Measurements from ENCODE around the gene BTN3A1.

BTN3A1 gene

DNA sequence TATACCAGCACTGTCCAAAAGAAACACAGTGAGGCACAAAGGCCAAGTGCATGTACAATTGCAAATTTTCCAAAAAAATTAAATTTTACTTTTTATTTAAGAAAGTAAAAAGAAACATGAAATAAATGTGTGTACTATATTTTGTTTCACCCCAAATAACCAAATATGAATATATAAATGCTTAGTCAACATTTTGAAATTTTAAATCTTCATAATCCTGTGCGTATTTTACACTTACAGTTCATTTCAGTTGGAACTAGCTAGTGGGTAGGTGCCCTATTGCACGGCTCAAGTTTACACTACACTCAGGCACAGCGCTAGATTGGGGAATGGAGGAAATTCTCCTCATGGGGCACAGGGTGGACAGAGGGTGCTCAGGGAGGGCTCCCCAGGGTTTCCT lies 20.3 kb downstream of the BTN3A1 start:
- H3K9ac ChIP-seq (ENCODE audit: low read length): no peak overlapping the region
- no peaks in the 10 kb centered on the region for H3K79me2 ChIP-seq (ENCODE audit: low read length)
- no peak for TF ChIP-seq EZH2phosphoT487 (IDR thresholded peaks at IDR 0.05; ENCODE audit: low read depth)
- TF ChIP-seq, protein P1, sequence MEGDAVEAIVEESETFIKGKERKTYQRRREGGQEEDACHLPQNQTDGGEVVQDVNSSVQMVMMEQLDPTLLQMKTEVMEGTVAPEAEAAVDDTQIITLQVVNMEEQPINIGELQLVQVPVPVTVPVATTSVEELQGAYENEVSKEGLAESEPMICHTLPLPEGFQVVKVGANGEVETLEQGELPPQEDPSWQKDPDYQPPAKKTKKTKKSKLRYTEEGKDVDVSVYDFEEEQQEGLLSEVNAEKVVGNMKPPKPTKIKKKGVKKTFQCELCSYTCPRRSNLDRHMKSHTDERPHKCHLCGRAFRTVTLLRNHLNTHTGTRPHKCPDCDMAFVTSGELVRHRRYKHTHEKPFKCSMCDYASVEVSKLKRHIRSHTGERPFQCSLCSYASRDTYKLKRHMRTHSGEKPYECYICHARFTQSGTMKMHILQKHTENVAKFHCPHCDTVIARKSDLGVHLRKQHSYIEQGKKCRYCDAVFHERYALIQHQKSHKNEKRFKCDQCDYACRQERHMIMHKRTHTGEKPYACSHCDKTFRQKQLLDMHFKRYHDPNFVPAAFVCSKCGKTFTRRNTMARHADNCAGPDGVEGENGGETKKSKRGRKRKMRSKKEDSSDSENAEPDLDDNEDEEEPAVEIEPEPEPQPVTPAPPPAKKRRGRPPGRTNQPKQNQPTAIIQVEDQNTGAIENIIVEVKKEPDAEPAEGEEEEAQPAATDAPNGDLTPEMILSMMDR (IDR thresholded peaks at IDR 0.05; ENCODE audit: low read depth, low read length): no peak
- H3K27ac ChIP-seq (ENCODE audit: low read length): no peak overlapping the region
- no peak overlapping the region for H2AFZ ChIP-seq (ENCODE audit: low read depth, low read length)
- no peaks in the 10 kb centered on the region for H3K36me3 ChIP-seq (replicated peaks; ENCODE audit: low read depth, low read length)
- peaks cover 1% of the 10 kb centered on the region; the same call in 1 of the 2 replicates for H3K9me3 ChIP-seq (ENCODE audit: insufficient read depth, low read length)
- H3K4me2 ChIP-seq (ENCODE audit: low read length): peak overlapping the region; percentile 78; the same call in 1 of the 2 replicates
- peaks cover 5% of the 10 kb centered on the region for H3K4me1 ChIP-seq (ENCODE audit: low read length)
- H4K20me1 ChIP-seq (ENCODE audit: insufficient read depth, low read length): no peaks in the 10 kb centered on the region
- H3K27me3 ChIP-seq (ENCODE audit: low read depth, low read length): no peaks in the 10 kb centered on the region
- peak overlapping the region; percentile 93; the same call in 1 of the 2 replicates for H3K4me3 ChIP-seq (ENCODE audit: low read length)

DNA sequence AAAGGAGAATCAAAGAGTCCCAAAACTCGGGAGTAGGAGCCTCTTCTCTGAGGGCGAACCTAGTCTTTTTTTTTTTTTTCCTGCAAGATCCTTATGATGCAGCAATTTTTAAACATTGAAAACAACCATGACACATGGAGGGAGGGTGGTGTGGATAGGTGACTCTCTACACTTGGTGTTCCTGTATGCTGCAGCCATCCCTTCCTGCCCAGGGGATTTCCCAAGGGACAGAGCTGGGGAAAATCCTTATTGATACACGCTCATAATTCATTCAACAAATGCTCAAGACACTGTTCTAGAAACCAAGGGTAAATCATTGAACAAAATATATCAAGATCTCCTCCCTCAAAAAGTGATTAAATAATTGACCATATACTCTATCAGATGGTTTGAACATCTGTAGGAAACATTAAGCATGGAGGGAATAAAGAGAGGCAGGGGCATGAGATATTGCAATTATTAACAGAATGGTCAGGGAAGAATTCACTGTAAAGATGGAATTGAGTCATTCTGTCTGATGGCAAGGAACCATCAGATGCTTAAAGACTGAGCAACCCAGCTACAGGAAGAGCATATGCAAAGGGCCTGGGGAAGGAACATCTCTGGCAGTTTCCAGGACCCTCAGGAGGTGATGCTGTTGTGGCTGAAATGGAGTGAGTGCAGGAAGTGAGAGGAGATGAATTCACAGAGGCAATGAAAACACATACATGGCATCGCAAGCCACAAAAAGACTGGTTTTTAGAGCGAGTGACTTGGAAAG lies 24.8 kb downstream of the BTN3A1 start:
- Histone ChIP-seq H3K79me2 (ENCODE audit: low read length) (no peaks in the 10 kb centered on the region), H3K4me1 (ENCODE audit: low read length) (no peaks in the 10 kb centered on the region), H3K9me3 (ENCODE audit: insufficient read depth, low read length) (no peaks in the 10 kb centered on the region), H3K4me3 (ENCODE audit: low read length) (no peak overlapping the region), H3K27ac (ENCODE audit: low read length) (no peak overlapping the region), H3K9ac (ENCODE audit: low read length) (no peak overlapping the region), H3K36me3 (replicated peaks; ENCODE audit: low read depth, low read length) (no peaks in the 10 kb centered on the region), H3K27me3 (ENCODE audit: low read depth, low read length) (no peaks in the 10 kb centered on the region), H4K20me1 (ENCODE audit: insufficient read depth, low read length) (no peaks in the 10 kb centered on the region), H3K4me2 (ENCODE audit: low read length) (no peak overlapping the region), H2AFZ (ENCODE audit: low read depth, low read length) (no peak overlapping the region)
- TF ChIP-seq, protein P1 (IDR thresholded peaks at IDR 0.05; ENCODE audit: low read depth, low read length): no peak
- no peak for TF ChIP-seq EZH2phosphoT487 (IDR thresholded peaks at IDR 0.05; ENCODE audit: low read depth)

DNA sequence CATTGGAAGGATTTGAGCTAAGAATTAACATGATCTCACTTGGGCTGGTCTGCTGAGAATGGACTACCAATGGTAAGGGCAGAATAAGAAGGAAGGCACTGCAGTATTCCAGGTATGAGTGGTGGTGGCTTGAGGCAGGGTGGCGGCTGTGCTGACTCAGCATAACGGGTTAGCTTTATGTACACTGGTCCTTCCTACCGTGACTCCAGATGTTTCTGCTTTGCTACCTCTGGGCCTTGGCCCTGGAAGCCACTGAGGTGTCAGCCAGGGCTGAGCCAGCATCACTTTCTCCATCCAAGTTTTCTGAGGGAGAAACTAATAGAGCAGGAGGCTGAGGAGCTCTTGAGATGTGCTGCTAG lies 25.4 kb downstream of the BTN3A1 start:
- Histone ChIP-seq H3K4me2 (ENCODE audit: low read length) (no peak overlapping the region), H3K4me1 (ENCODE audit: low read length) (no peaks in the 10 kb centered on the region), H3K79me2 (ENCODE audit: low read length) (no peaks in the 10 kb centered on the region)

DNA sequence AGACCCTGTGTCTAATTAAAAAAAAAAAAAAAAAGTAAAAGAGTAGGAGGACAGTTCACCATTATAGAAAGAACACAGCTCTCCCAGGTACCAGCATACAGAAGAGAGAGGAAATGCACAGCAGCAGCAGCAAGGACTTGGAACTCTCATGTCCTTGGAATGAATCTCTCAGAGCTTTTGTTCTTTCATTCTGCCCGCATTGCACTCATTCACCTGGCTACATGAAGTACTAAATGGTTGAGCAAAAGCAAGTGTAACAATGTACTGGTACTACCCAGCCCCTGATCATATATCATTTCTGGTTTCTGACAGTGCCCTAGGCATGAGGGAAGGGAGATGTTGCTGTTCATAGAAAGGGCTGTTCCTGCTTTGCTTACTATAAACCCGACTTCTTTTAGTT lies 26.1 kb downstream of the BTN3A1 start:
- Histone ChIP-seq H3K4me2 (ENCODE audit: low read length) (no peak overlapping the region), H3K27ac (ENCODE audit: low read length) (no peak overlapping the region), H3K27me3 (ENCODE audit: low read depth, low read length) (no peaks in the 10 kb centered on the region), H2AFZ (ENCODE audit: low read depth, low read length) (no peak overlapping the region), H3K4me1 (ENCODE audit: low read length) (no peaks in the 10 kb centered on the region), H3K9ac (ENCODE audit: low read length) (no peak overlapping the region), H3K9me3 (ENCODE audit: insufficient read depth, low read length) (no peaks in the 10 kb centered on the region), H3K36me3 (replicated peaks; ENCODE audit: low read depth, low read length) (no peaks in the 10 kb centered on the region), H3K4me3 (ENCODE audit: low read length) (no peak overlapping the region), H4K20me1 (ENCODE audit: insufficient read depth, low read length) (no peaks in the 10 kb centered on the region), H3K79me2 (ENCODE audit: low read length) (no peaks in the 10 kb centered on the region)
- TF ChIP-seq EZH2phosphoT487 (IDR thresholded peaks at IDR 0.05; ENCODE audit: low read depth): no peak
- TF ChIP-seq, protein P1 (IDR thresholded peaks at IDR 0.05; ENCODE audit: low read depth, low read length): no peak

More for the DNA sequence above, 25.4 kb downstream of the BTN3A1 start:
- Histone ChIP-seq H2AFZ (ENCODE audit: low read depth, low read length) (no peak overlapping the region), H3K9ac (ENCODE audit: low read length) (no peak overlapping the region), H3K27me3 (ENCODE audit: low read depth, low read length) (no peaks in the 10 kb centered on the region), H3K36me3 (replicated peaks; ENCODE audit: low read depth, low read length) (no peaks in the 10 kb centered on the region), H4K20me1 (ENCODE audit: insufficient read depth, low read length) (no peaks in the 10 kb centered on the region), H3K9me3 (ENCODE audit: insufficient read depth, low read length) (no peaks in the 10 kb centered on the region), H3K27ac (ENCODE audit: low read length) (no peak overlapping the region), H3K4me3 (ENCODE audit: low read length) (no peak overlapping the region)
- TF ChIP-seq EZH2phosphoT487 (IDR thresholded peaks at IDR 0.05; ENCODE audit: low read depth): no peak
- TF ChIP-seq, protein P1 (IDR thresholded peaks at IDR 0.05; ENCODE audit: low read depth, low read length): no peak
